Measurements from ENCODE around the gene TH. TPM values are rescaled to one million over a fixed set of nuclear protein-coding genes. Genes with fewer than 3 reads are reported as not detected.

TH gene
- total and polyA plus RNA-seq, 2 of the 4 experiments (the other 2 are of a cell fraction), result 0.10 TPM; not detected in 1

DNA sequence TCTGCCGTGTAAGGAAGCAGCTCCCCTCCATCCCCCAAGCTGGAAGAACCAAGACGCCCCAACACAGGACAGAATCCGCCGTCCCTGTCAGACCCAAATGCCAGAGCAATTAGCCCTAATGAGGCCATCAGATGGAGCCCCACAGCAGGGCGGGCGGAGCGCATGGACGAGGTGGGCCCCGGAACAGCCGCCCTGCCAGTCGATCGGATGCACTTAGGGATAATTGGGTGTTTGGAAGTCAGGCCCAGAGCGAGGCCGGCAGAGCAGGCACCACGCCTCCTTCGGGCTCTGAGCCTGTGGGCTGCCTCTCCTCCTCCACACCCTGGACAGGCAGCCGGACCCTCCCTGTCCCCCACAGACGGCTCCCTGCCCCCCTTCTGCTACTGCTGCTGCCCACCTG lies 5.5 kb upstream of the TH start:
- Histone ChIP-seq H3K9me3 (ENCODE audit: control insufficient read depth, insufficient read depth, low read length) (no peaks in the 10 kb centered on the region), H3K36me3 (ENCODE audit: control insufficient read depth, insufficient read depth, low read length) (no peaks in the 10 kb centered on the region), H3K4me3 (ENCODE audit: insufficient read depth, low read depth, low read length) (no peak overlapping the region), H2AK5ac (ENCODE audit: low read depth, low read length) (no peak overlapping the region), H4K91ac (ENCODE audit: insufficient read depth, low read depth, low read length) (no peak overlapping the region), H3K9ac (ENCODE audit: low read depth, low read length) (no peak overlapping the region), H3K23ac (ENCODE audit: low read depth, low read length) (no peak overlapping the region), H2AFZ (replicated peaks; ENCODE audit: low read length, poor library complexity) (no peak overlapping the region), H4K5ac (ENCODE audit: low read depth, low read length) (no peak overlapping the region), H3K4me1 (ENCODE audit: control insufficient read depth, insufficient read depth, low read length) (no peaks in the 10 kb centered on the region), H3K9me1 (ENCODE audit: insufficient read depth, low read length) (peaks cover 6% of the 10 kb centered on the region), H3K18ac (ENCODE audit: low read depth, low read length) (no peak overlapping the region), H2BK15ac (ENCODE audit: low read depth, low read length) (no peak overlapping the region), H3K27me3 (ENCODE audit: control insufficient read depth, insufficient read depth, low read length) (peaks cover 4% of the 10 kb centered on the region; the same call in 1 of the 2 replicates), H2BK5ac (ENCODE audit: low read depth, low read length, poor library complexity, severe bottlenecking) (no peak overlapping the region), H2BK20ac (ENCODE audit: low read depth, low read length) (no peak overlapping the region), H3K27ac (ENCODE audit: insufficient read depth, low read length) (no peak overlapping the region), H4K20me1 (ENCODE audit: insufficient read depth, low read length) (no peaks in the 10 kb centered on the region), H3K4me2 (ENCODE audit: low read depth, low read length) (no peak overlapping the region), H3K79me1 (ENCODE audit: low read depth in 1 of 2, low read length in 2 of 2) (no peaks in the 10 kb centered on the region), H2BK120ac (ENCODE audit: low read depth, low read length) (no peak overlapping the region), H2AK9ac (replicated peaks; ENCODE audit: low read depth, low read length, poor library complexity) (no peak overlapping the region), H4K8ac (ENCODE audit: low read depth in 2 of 2, low read length in 2 of 2) (no peak overlapping the region), H3K14ac (replicated peaks; ENCODE audit: low read depth, low read length) (no peak overlapping the region), H3K4ac (ENCODE audit: low read depth, low read length) (no peak overlapping the region), H3K56ac (ENCODE audit: extremely low read depth, insufficient read depth, low read length) (no peak overlapping the region)
- ChIA-PET CTCF (no interaction called here), POLR2A (ENCODE audit: unreplicated experiment) (no interaction called here)
- ATAC-seq (ENCODE audit: low read depth) (no peak), DNase-seq (no peak)
- dilution Hi-C loops (cut with HindIII; ENCODE audit: low sequenced_read_pairs, unreplicated experiment), result no loop called here
- intact Hi-C loops (cut with micrococcal nuclease), result no loop called here
- in situ Hi-C loops (cut with MboI; ENCODE audit: low sequenced_read_pairs), result loop anchor here (25.0 kb wide), 1 partner anchor 710 kb away; the partner anchor contains the start of gene CDKN1C
- 61% methylated on average over 3 of the region's 18 CpGs; no CpG with 5 or more reads in 1 of the 2 experiments for WGBS, 2 experiments (ENCODE audit: extremely low coverage in 2 of 2, insufficient read length in 1 of 2)
- TF ChIP-seq BHLHE40 (IDR thresholded peaks at IDR 0.05; ENCODE audit: low read depth, low read length) (no peak), CHD1 (IDR thresholded peaks at IDR 0.05; ENCODE audit: low read depth, low read length) (no peak), MAFK (IDR thresholded peaks at IDR 0.05; ENCODE audit: low read depth, low read length) (no peak), RAD21 (IDR thresholded peaks at IDR 0.05; ENCODE audit: low read length) (no peak), RFX5 (IDR thresholded peaks at IDR 0.05; ENCODE audit: low read depth, low read length) (no peak), MAZ (IDR thresholded peaks at IDR 0.05; ENCODE audit: borderline replicate concordance, low read depth, low read length) (no peak), POLR2A (IDR thresholded peaks at IDR 0.05; ENCODE audit: low read depth, low read length) (no peak), MXI1 (IDR thresholded peaks at IDR 0.05; ENCODE audit: borderline replicate concordance, low read depth, low read length) (no peak), RCOR1 (IDR thresholded peaks at IDR 0.05; ENCODE audit: insufficient replicate concordance, low read length) (no peak), CEBPB (IDR thresholded peaks at IDR 0.05; ENCODE audit: low read depth, low read length) (no peak), NFE2L2 (IDR thresholded peaks at IDR 0.05; ENCODE audit: low read depth, low read length) (no peak), FOS (IDR thresholded peaks at IDR 0.05; ENCODE audit: low read depth, low read length) (no peak), SMC3 (IDR thresholded peaks at IDR 0.05; ENCODE audit: low read depth, low read length) (no peak)
- TF ChIP-seq, protein P1, sequence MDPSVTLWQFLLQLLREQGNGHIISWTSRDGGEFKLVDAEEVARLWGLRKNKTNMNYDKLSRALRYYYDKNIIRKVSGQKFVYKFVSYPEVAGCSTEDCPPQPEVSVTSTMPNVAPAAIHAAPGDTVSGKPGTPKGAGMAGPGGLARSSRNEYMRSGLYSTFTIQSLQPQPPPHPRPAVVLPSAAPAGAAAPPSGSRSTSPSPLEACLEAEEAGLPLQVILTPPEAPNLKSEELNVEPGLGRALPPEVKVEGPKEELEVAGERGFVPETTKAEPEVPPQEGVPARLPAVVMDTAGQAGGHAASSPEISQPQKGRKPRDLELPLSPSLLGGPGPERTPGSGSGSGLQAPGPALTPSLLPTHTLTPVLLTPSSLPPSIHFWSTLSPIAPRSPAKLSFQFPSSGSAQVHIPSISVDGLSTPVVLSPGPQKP (IDR thresholded peaks at IDR 0.05; ENCODE audit: borderline replicate concordance, low read depth, low read length), result no peak
- TF ChIP-seq, protein P2, sequence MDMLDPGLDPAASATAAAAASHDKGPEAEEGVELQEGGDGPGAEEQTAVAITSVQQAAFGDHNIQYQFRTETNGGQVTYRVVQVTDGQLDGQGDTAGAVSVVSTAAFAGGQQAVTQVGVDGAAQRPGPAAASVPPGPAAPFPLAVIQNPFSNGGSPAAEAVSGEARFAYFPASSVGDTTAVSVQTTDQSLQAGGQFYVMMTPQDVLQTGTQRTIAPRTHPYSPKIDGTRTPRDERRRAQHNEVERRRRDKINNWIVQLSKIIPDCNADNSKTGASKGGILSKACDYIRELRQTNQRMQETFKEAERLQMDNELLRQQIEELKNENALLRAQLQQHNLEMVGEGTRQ (IDR thresholded peaks at IDR 0.05; ENCODE audit: low read depth, low read length), result no peak
- TF ChIP-seq, protein P3, sequence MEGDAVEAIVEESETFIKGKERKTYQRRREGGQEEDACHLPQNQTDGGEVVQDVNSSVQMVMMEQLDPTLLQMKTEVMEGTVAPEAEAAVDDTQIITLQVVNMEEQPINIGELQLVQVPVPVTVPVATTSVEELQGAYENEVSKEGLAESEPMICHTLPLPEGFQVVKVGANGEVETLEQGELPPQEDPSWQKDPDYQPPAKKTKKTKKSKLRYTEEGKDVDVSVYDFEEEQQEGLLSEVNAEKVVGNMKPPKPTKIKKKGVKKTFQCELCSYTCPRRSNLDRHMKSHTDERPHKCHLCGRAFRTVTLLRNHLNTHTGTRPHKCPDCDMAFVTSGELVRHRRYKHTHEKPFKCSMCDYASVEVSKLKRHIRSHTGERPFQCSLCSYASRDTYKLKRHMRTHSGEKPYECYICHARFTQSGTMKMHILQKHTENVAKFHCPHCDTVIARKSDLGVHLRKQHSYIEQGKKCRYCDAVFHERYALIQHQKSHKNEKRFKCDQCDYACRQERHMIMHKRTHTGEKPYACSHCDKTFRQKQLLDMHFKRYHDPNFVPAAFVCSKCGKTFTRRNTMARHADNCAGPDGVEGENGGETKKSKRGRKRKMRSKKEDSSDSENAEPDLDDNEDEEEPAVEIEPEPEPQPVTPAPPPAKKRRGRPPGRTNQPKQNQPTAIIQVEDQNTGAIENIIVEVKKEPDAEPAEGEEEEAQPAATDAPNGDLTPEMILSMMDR (conservative IDR thresholded peaks at IDR 0.05; ENCODE audit: low read depth, low read length), result no peak
- no TSS peak for BruUV-seq (replicated peaks)
